H9 (cell line): ENCODE data around the gene CNOT6. TPM values are rescaled to one million over a fixed set of nuclear protein-coding genes. Genes with fewer than 3 reads are reported as not detected.

Experiments used
- DNase-seq: peaks from one replicate; pipeline ENCODE4 v3.0.0-alpha.2; 2017
- H2AFZ ChIP-seq: one replicate; pipeline ENCODE4 v1.6.1; 2013; ENCODE audit warnings: mild to moderate bottlenecking, low read length, control low read depth, moderate library complexity
- H2AK5ac ChIP-seq: 2 replicates; pipeline ENCODE4 v1.6.1; 2013; ENCODE audit warnings: low read length, control low read depth, mixed read lengths; ENCODE audit not compliant: insufficient read length
- H2BK120ac ChIP-seq: one replicate; pipeline ENCODE4 v1.6.1; 2013; ENCODE audit warnings: low read depth, mild to moderate bottlenecking, low read length, control low read depth, inconsistent platforms; ENCODE audit not compliant: poor library complexity, severe bottlenecking
- H2BK12ac ChIP-seq: 2 replicates; pipeline ENCODE4 v1.6.1; 2013; ENCODE audit warnings: low read length, control low read depth, mixed read lengths, low read depth; ENCODE audit not compliant: insufficient read length
- H2BK15ac ChIP-seq: 2 replicates; pipeline ENCODE4 v1.6.1; 2013; ENCODE audit warnings: low read depth, low read length, control low read depth
- H2BK20ac ChIP-seq: one replicate; pipeline ENCODE4 v1.6.1; 2013; ENCODE audit warnings: low read depth, mild to moderate bottlenecking, low read length, control low read depth, inconsistent platforms; ENCODE audit not compliant: poor library complexity, severe bottlenecking
- H2BK5ac ChIP-seq: 2 replicates; pipeline ENCODE4 v1.6.1; 2013; ENCODE audit warnings: low read length, control low read depth, mixed read lengths; ENCODE audit not compliant: insufficient read length
- H3K14ac ChIP-seq: 2 replicates; pipeline ENCODE4 v1.6.1; 2013; ENCODE audit warnings: low read length, control low read depth; ENCODE audit not compliant: insufficient read depth
- H3K18ac ChIP-seq: 2 replicates; pipeline ENCODE4 v1.6.1; 2013; ENCODE audit warnings: low read depth, mild to moderate bottlenecking, mixed read lengths, low read length, control low read depth; ENCODE audit not compliant: insufficient read length
- H3K23ac ChIP-seq: 2 replicates; pipeline ENCODE4 v1.6.1; 2013; ENCODE audit warnings: low read length, control low read depth, mixed read lengths, low read depth; ENCODE audit not compliant: insufficient read length
- H3K23me2 ChIP-seq: 2 replicates; pipeline ENCODE4 v1.6.1; 2013; ENCODE audit warnings: low read depth, mild to moderate bottlenecking, mixed read lengths, low read length, control low read depth; ENCODE audit not compliant: insufficient read length, poor library complexity, severe bottlenecking
- H3K27ac ChIP-seq: 2 replicates; pipeline ENCODE4 v1.5.1; 2013; ENCODE audit warnings: low read length, control low read depth, mixed read lengths, low read depth; ENCODE audit not compliant: insufficient read length
- H3K27me3 ChIP-seq: 2 replicates; pipeline ENCODE4 v1.6.1; 2013; ENCODE audit warnings: low read length, control low read depth, inconsistent platforms; ENCODE audit not compliant: insufficient read depth
- H3K4ac ChIP-seq: 2 replicates; pipeline ENCODE4 v1.6.1; 2013; ENCODE audit warnings: low read depth, mild to moderate bottlenecking, control low read depth, inconsistent platforms, low read length, moderate library complexity
- H3K4me1 ChIP-seq: 2 replicates; pipeline ENCODE4 v1.6.1; 2013; ENCODE audit warnings: low read length, control low read depth, inconsistent platforms; ENCODE audit not compliant: insufficient read depth
- H3K4me2 ChIP-seq: 2 replicates; pipeline ENCODE4 v1.6.1; 2013; ENCODE audit warnings: low read length, control low read depth, mixed read lengths; ENCODE audit not compliant: insufficient read length, insufficient read depth
- H3K56ac ChIP-seq: 2 replicates; pipeline ENCODE4 v1.6.1; 2013; ENCODE audit warnings: low read depth, mild to moderate bottlenecking, mixed read lengths, low read length, control low read depth; ENCODE audit not compliant: insufficient read length
- H3K79me1 ChIP-seq: 2 replicates; pipeline ENCODE4 v1.6.1; 2013; ENCODE audit warnings: low read depth, mild to moderate bottlenecking, moderate library complexity, low read length, control low read depth, inconsistent platforms; ENCODE audit not compliant: insufficient read depth, poor library complexity, severe bottlenecking
- H3K79me2 ChIP-seq: 2 replicates; pipeline ENCODE4 v1.6.1; 2013; ENCODE audit warnings: low read length, control low read depth, inconsistent platforms; ENCODE audit not compliant: insufficient read depth
- H3K9ac ChIP-seq: 2 replicates; pipeline ENCODE4 v1.6.1; 2013; ENCODE audit warnings: low read length, control low read depth, mixed read lengths; ENCODE audit not compliant: insufficient read length; ENCODE audit errors: extremely low read depth
- H3K9me3 ChIP-seq: one replicate; pipeline ENCODE4 v1.6.1; 2013; ENCODE audit warnings: low read depth, low read length, inconsistent platforms; ENCODE audit not compliant: control insufficient read depth
- H3T11ph ChIP-seq: one replicate; pipeline ENCODE4 v1.6.1; 2013; ENCODE audit warnings: mild to moderate bottlenecking, low read length, control low read depth, inconsistent platforms
- H4K20me1 ChIP-seq: one replicate; pipeline ENCODE4 v1.6.1; 2013; ENCODE audit not compliant: control insufficient read depth, insufficient read length, insufficient read depth
- H4K5ac ChIP-seq: 2 replicates; pipeline ENCODE4 v1.6.1; 2013; ENCODE audit warnings: low read depth, mild to moderate bottlenecking, mixed read lengths, low read length, control low read depth; ENCODE audit not compliant: insufficient read length
- H4K8ac ChIP-seq: replicated peaks from 2 replicates; pipeline ENCODE4 v1.6.1; 2013; ENCODE audit warnings: low read length, control low read depth, mixed read lengths, low read depth; ENCODE audit not compliant: insufficient read length
- H4K91ac ChIP-seq: 2 replicates; pipeline ENCODE4 v1.6.1; 2013; ENCODE audit warnings: low read depth, mild to moderate bottlenecking, moderate library complexity, mixed read lengths, low read length, control low read depth; ENCODE audit not compliant: insufficient read length
- H3K27ac Mint-ChIP-seq, 3 experiments: 2 replicates in 2 of 3; 3 replicates in 1 of 3; pipeline ENCODE4 v1.8.0; 2020 to 2021; ENCODE audit warnings: mixed read lengths in 3 of 3, mild to moderate bottlenecking in 1 of 3, moderate library complexity in 1 of 3
- H3K27me3 Mint-ChIP-seq: 2 replicates; pipeline ENCODE4 v1.8.0; 2021; ENCODE audit warnings: low read depth, mild to moderate bottlenecking, moderate library complexity, mixed read lengths
- H3K36me3 Mint-ChIP-seq, 3 experiments: 2 replicates in 2 of 3; 3 replicates in 1 of 3; pipeline ENCODE4 v1.8.0; 2020 to 2021; ENCODE audit warnings: low read depth in 3 of 3, mixed read lengths in 3 of 3; ENCODE audit not compliant: insufficient read depth in 1 of 3
- H3K4me1 Mint-ChIP-seq, 2 experiments: 2 replicates each; pipeline ENCODE4 v1.8.0; 2020; ENCODE audit warnings: mixed read lengths in 2 of 2
- H3K4me3 Mint-ChIP-seq, 2 experiments: 2 replicates in 1 of 2; 3 replicates in 1 of 2; pipeline ENCODE4 v1.8.0; 2020 to 2021; ENCODE audit warnings: mild to moderate bottlenecking in 2 of 2, mixed read lengths in 2 of 2, moderate library complexity in 1 of 2
- H3K9me3 Mint-ChIP-seq, 2 experiments: 2 replicates in 1 of 2; 3 replicates in 1 of 2; pipeline ENCODE4 v1.8.0; 2020; ENCODE audit warnings: mild to moderate bottlenecking in 2 of 2, mixed read lengths in 2 of 2, moderate library complexity in 1 of 2
- CTCF ChIP-seq: fragments of 200-600 bp; sonication (generic); conservative IDR thresholded peaks from 3 replicates; pipeline ENCODE4 v1.8.0; 2021; ENCODE audit warnings: antibody characterized with exemption, mild to moderate bottlenecking
- WGBS: extraction: QIAGEN DNeasy Blood & Tissue Kit; methylation state at CpG from one replicate; pipeline ENCODE4 v1.1.7; 2013; ENCODE audit warnings: missing lambda C conversion rate, low lambda C conversion rate, mixed read lengths; ENCODE audit not compliant: insufficient read length; ENCODE audit errors: extremely low coverage; 5-methylcytosine and 5-hydroxymethylcytosine counted together
- total RNA-seq: library from RNA; stranded (reverse); gene quantifications from 2 replicates; pipeline ENCODE4 v1.2.1, GENCODE V29; 2021

Gene CNOT6
- total RNA-seq, 1 experiment from 2014 or later = 45.0 TPM

GRCh38 chr5:180624587-180624986 is 130.4 kb downstream of the CNOT6 start:
- no peak overlapping the region for H2BK12ac ChIP-seq
- H3K4ac ChIP-seq = no peak overlapping the region
- Mint-ChIP-seq H3K27ac (no peak overlapping the region), H3K36me3 (no peaks in the 10 kb centered on the region; a peak in 1 of 7 replicates), H3K9me3 (no peaks in the 10 kb centered on the region), H3K4me3 (no peak overlapping the region), H3K4me1 (peaks cover 2 to 3% of the 10 kb centered on the region in 2 experiments; a peak in 1 of 4 replicates), H3K27me3 (peaks cover 9% of the 10 kb centered on the region)
- no peak overlapping the region for H2AK5ac ChIP-seq
- H3K4me2 ChIP-seq = no peak overlapping the region
- no peak overlapping the region; the same call in 1 of the 2 replicates for H3K14ac ChIP-seq
- no peak overlapping the region for H2BK5ac ChIP-seq
- H2BK20ac ChIP-seq = no peak overlapping the region
- no peak overlapping the region for H4K91ac ChIP-seq
- no peaks in the 10 kb centered on the region for H3K9me3 ChIP-seq
- TF ChIP-seq CTCF = no peak
- H3K9ac ChIP-seq = no peak overlapping the region
- no peaks in the 10 kb centered on the region for H3K4me1 ChIP-seq
- H2BK120ac ChIP-seq = no peak overlapping the region
- no peak overlapping the region for H3K18ac ChIP-seq
- H3K27me3 ChIP-seq = no peaks in the 10 kb centered on the region
- no peak overlapping the region for H4K5ac ChIP-seq
- H3T11ph ChIP-seq = no peak overlapping the region
- WGBS = no CpG with 5 or more reads among the region's 5 CpGs
- H2BK15ac ChIP-seq = no peak overlapping the region
- no peak overlapping the region for H3K27ac ChIP-seq
- no peaks in the 10 kb centered on the region for H3K79me2 ChIP-seq
- no peak overlapping the region for H3K56ac ChIP-seq
- no peaks in the 10 kb centered on the region for H4K20me1 ChIP-seq
- H2AFZ ChIP-seq = no peak overlapping the region
- H3K23ac ChIP-seq = no peak overlapping the region
- H3K79me1 ChIP-seq = no peaks in the 10 kb centered on the region
- no peak for DNase-seq
- no peak overlapping the region for H4K8ac ChIP-seq
- no peaks in the 10 kb centered on the region for H3K23me2 ChIP-seq
